Nephron (organoid): Measurements from ENCODE around the gene DCAF7.

Source experiments
- H3K27ac Mint-ChIP-seq, 3 experiments: 2 replicates each; pipeline ENCODE4 v1.8.0; 2020; ENCODE audit warnings: mixed read lengths in 3 of 3, mild to moderate bottlenecking in 2 of 3, moderate library complexity in 1 of 3
- H3K27me3 Mint-ChIP-seq: 2 replicates; pipeline ENCODE4 v1.8.0; 2021; ENCODE audit warnings: low read depth, mild to moderate bottlenecking, moderate library complexity, mixed read lengths
- H3K36me3 Mint-ChIP-seq: 2 replicates; pipeline ENCODE4 v1.8.0; 2020; ENCODE audit warnings: low read depth, mixed read lengths
- H3K4me1 Mint-ChIP-seq: 2 replicates; pipeline ENCODE4 v1.8.0; 2020; ENCODE audit warnings: mixed read lengths
- H3K4me3 Mint-ChIP-seq, 3 experiments: 2 replicates each; pipeline ENCODE4 v1.8.0; 2020; ENCODE audit warnings: mild to moderate bottlenecking in 3 of 3, mixed read lengths in 3 of 3, moderate library complexity in 2 of 3
- H3K9me3 Mint-ChIP-seq: 2 replicates; pipeline ENCODE4 v1.8.0; 2020; ENCODE audit warnings: mixed read lengths
- TF ChIP-seq, protein P1 (sequence below), 3 experiments: fragments of 200-600 bp; sonication (generic); IDR thresholded peaks; one replicate each; pipeline ENCODE4 v1.5.0; 2021; ENCODE audit warnings: antibody characterized with exemption in 3 of 3; ENCODE audit not compliant: unreplicated experiment in 3 of 3

Gene DCAF7

DNA sequence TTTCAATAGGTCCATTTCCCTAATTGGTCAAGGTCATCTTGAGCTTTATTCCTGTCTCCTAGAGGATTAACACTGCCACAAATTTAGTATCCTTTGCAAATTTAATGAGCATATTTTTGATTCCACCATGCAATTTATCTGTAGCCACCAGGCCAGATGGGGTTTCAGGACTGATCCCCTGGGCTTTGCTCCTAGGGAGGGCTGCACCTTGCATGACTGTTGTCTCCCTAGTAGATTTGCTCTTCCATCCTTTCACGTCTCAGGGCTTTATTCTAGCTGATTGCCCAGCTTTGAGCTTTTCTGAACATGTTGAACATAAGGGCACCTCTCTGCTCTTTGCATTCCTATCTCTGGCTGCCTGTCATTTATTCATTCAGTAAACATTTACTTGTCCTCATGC lies 34.9 kb upstream of the DCAF7 start:
- no peaks in the 10 kb centered on the region for H3K9me3 Mint-ChIP-seq
- H3K4me3 Mint-ChIP-seq: no peak overlapping the region
- TF ChIP-seq, protein P1, sequence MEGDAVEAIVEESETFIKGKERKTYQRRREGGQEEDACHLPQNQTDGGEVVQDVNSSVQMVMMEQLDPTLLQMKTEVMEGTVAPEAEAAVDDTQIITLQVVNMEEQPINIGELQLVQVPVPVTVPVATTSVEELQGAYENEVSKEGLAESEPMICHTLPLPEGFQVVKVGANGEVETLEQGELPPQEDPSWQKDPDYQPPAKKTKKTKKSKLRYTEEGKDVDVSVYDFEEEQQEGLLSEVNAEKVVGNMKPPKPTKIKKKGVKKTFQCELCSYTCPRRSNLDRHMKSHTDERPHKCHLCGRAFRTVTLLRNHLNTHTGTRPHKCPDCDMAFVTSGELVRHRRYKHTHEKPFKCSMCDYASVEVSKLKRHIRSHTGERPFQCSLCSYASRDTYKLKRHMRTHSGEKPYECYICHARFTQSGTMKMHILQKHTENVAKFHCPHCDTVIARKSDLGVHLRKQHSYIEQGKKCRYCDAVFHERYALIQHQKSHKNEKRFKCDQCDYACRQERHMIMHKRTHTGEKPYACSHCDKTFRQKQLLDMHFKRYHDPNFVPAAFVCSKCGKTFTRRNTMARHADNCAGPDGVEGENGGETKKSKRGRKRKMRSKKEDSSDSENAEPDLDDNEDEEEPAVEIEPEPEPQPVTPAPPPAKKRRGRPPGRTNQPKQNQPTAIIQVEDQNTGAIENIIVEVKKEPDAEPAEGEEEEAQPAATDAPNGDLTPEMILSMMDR (IDR thresholded peaks at IDR 0.05; ENCODE audit: unreplicated experiment in 3 of 3): no peak
- peaks cover 1% of the 10 kb centered on the region for H3K4me1 Mint-ChIP-seq
- H3K27ac Mint-ChIP-seq: no peak overlapping the region
- peaks cover 48% of the 10 kb centered on the region for H3K27me3 Mint-ChIP-seq
- no peaks in the 10 kb centered on the region for H3K36me3 Mint-ChIP-seq

DNA sequence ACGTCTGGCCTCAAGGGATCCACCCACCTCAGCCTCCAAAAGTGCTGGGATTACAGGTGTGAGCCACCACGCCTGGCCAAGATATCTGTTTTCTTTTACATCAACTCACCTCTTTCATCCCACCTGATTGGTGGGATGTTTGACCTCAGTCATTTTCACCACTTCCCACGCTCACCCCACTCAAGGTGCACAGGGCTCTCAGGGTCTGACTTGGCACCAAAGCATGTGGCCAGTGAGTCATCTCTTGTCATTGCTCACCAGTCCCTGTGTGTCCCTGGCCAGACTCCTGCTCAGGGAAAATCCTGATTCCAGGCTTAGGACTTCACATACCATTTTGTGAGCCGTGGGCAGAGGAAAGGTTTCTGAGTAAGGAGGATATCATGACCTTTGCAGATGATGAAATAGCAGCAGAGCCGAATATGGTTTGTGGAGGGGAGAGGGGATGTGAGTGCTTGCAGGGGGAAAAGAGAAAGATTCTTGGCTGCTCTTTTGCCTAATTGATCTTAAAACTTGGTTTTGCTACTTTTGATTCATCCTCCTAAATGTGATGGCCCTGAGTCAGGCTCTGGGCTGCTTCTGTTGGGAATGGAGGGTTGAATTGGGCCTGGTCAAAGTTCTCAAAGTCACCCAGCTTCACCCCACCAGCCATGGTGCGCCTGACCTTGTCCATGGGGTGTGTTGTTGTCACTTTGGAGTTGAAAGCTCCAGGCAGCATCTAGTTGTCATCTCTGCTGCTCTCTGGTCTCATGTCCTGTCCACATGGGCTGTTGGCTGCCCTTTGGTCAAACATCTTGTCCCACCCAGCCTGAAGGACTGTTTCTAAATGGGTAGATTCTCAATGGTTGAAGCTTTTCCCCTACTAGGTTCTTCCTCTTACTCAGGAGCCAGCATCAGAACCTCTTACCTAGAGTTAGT lies 33.1 kb upstream of the DCAF7 start:
- Mint-ChIP-seq H3K4me3 (no peak overlapping the region), H3K36me3 (no peaks in the 10 kb centered on the region), H3K27me3 (peaks cover 58% of the 10 kb centered on the region), H3K4me1 (peaks cover 5% of the 10 kb centered on the region), H3K9me3 (no peaks in the 10 kb centered on the region), H3K27ac (no peak overlapping the region)
- TF ChIP-seq, protein P1 (IDR thresholded peaks at IDR 0.05; ENCODE audit: unreplicated experiment in 3 of 3): no peak

DNA sequence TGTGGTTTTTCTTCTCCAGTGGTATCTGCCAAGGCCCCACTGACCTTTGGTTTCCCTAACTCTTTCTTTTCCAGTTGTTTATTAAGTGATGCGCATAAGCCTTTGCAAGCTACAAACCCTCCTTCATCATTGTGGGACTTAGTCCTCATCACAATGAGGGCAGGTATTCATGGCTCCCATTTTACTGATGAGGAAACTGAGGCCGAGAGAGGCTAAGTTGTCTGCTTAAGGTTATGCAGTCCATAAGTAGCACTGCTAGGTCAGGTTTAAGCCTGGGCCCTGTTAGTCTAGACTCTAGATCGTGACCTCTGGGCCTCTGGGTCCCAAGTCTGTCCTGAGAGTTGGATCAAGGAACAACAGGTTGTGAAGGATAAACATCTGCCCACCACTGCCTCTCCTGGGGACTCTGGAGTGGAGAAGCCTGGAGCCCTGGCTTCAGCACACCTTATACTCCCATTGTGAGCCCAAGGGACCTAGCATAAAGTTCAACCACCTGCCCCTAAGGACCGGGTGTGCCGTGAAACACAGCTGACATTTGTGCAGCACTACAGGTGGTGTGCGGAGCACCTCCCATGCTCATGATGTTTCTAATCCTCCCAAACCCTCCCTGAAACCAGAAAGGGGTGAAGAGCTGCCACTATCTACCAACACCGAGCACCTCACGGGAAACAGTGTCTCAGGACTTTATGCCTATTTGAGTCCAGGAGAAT lies 32.3 kb upstream of the DCAF7 start:
- Mint-ChIP-seq H3K36me3 (no peaks in the 10 kb centered on the region), H3K27me3 (peaks cover 55% of the 10 kb centered on the region), H3K9me3 (no peaks in the 10 kb centered on the region), H3K4me3 (no peak overlapping the region), H3K27ac (no peak overlapping the region), H3K4me1 (peaks cover 5% of the 10 kb centered on the region)
- TF ChIP-seq, protein P1 (IDR thresholded peaks at IDR 0.05; ENCODE audit: unreplicated experiment in 3 of 3): no peak

DNA sequence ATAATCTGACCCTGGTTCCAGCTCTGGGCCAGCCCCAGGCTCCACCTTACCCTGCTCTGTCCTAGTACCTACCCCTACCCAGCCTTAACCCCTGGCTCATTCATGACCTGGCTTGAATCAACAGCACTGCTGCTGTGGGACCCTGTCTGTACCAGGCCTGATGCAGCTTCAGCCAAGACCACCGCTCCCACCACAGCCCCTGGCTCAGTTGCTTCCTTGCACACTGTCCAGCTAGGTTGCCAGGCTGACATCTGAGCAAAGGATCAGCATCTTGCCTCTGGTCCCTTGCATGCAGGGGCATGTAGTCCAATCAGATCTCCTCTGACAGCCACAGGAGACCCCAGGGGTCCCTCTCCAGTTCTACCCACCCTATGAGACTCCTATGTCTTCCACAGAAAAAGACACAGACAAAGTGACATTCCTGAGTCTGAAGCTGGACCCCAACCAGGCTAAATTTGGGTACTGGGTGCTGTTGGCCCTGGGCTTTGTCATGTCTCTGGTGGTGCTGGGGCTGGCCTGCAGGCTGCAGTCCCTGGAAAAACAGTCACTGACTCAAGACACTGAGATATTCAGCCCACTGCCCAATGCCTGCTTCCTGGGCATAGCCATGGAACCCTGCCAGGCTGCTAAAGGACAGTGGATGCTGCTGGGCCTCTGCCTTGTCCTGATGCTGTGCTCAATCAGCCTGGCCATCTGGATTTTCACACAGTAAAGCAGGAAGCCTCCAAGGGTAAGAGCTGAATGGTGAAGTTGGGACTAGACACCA lies 31.0 kb upstream of the DCAF7 start:
- H3K27ac Mint-ChIP-seq: peak overlapping the region; percentile 85 to 93 (median 87)
- H3K36me3 Mint-ChIP-seq: no peaks in the 10 kb centered on the region
- peaks cover 61% of the 10 kb centered on the region for H3K27me3 Mint-ChIP-seq
- H3K4me1 Mint-ChIP-seq: peaks cover 5% of the 10 kb centered on the region
- no peak overlapping the region for H3K4me3 Mint-ChIP-seq
- TF ChIP-seq, protein P1 (IDR thresholded peaks at IDR 0.05; ENCODE audit: unreplicated experiment in 3 of 3): no peak
- no peaks in the 10 kb centered on the region for H3K9me3 Mint-ChIP-seq

DNA sequence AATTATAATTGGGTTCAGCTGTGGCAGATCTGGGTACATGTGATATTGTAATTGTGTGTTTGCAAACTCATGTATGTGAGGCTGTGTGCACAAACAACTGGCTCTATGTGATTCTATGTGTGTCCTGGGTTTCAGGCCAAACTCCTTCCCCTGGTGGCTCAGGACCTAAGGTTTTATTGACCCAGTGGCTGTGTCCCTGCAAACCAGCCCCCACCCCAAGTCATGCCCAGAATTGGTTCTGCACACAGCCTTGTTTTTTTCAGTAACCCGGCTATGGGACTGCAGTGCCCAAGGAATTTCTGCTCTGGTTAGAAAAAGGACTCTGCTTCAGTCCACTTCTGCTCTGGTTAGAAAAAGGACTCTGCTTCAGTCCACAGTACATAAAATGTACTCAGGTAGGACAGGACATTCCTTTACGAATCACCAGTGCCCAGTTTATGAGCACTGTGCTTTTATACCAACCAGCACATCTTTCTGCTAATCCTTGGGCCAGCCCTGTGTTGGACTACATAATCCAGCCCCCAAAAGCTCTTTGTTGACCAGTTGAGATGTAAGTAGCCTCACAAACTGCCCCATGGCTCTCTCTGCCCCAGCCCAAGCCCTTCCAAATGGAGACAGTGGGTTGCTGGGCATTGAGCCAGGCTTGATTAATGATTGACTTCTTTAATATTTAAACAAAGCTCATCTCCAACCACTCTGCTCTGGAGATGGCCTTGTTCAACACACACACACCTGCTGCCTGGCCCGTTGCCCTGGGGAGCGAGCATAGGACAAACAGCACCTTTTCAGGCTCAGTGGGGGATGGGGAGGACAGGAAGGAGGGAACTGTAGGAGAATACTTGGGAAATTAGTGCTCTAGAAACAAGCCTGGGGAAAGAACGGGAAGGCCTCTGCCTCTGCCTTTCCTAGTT lies 30.1 kb upstream of the DCAF7 start:
- TF ChIP-seq, protein P1 (IDR thresholded peaks at IDR 0.05; ENCODE audit: unreplicated experiment in 3 of 3): no peak

More for the DNA sequence above, 30.1 kb upstream of the DCAF7 start:
- no peaks in the 10 kb centered on the region for H3K36me3 Mint-ChIP-seq
- H3K27me3 Mint-ChIP-seq: peaks cover 61% of the 10 kb centered on the region
- no peaks in the 10 kb centered on the region for H3K9me3 Mint-ChIP-seq
- peak overlapping the region; percentile 85 to 93 (median 87) for H3K27ac Mint-ChIP-seq
- peaks cover 5% of the 10 kb centered on the region for H3K4me1 Mint-ChIP-seq
- H3K4me3 Mint-ChIP-seq: peak overlapping the region in 2 of 3 experiments; percentile 14 to 46
